Tibial nerve (tissue), 4 donors: ENCODE results near the gene SCARF1. TPM values are rescaled to one million over a fixed set of nuclear protein-coding genes. Genes with fewer than 3 reads are reported as not detected.

Experiments used
- DNase-seq, 2 donors: peaks; one replicate each; pipeline ENCODE4 v3.0.0-alpha.2; 2019; ENCODE audit warnings: low spot score in 2 of 2
- H3K27ac ChIP-seq, 4 donors: fragments of 200-600 bp; sonication (generic) in 3 of 4; one replicate each; pipeline ENCODE4 v1.5.1; 2017 to 2019; ENCODE audit warnings: mild to moderate bottlenecking in 1 of 4
- H3K27me3 ChIP-seq, 2 donors: fragments of 200-600 bp; sonication (generic) in 1 of 2; one replicate each; pipeline versions ENCODE4 v1.5.1 to v1.6.0; 2017 to 2019
- H3K36me3 ChIP-seq, 3 donors: fragments of 200-600 bp; sonication (generic); one replicate each; pipeline ENCODE4 v1.5.1; 2018 to 2019
- H3K4me1 ChIP-seq, 4 donors: fragments of 200-600 bp; sonication (generic) in 3 of 4; one replicate each; pipeline ENCODE4 v1.5.1; 2017 to 2019
- H3K4me3 ChIP-seq, 4 donors: fragments of 200-600 bp; sonication (generic) in 3 of 4; one replicate each; pipeline ENCODE4 v1.5.1; 2017 to 2019; ENCODE audit warnings: mild to moderate bottlenecking in 1 of 4, moderate library complexity in 1 of 4
- H3K9me3 ChIP-seq, 4 donors: fragments of 200-600 bp; sonication (generic) in 3 of 4; one replicate each; pipeline ENCODE4 v1.5.1; 2017 to 2019
- EP300 ChIP-seq, 2 donors: sonication (generic); formaldehyde crosslinking; IDR thresholded peaks; one replicate each; pipeline ENCODE4 v1.6.1; 2017; ENCODE audit warnings: antibody characterized with exemption in 2 of 2, mild to moderate bottlenecking in 1 of 2
- POLR2A ChIP-seq, 2 donors: fragments of 450-650 bp; IDR thresholded peaks; one replicate each; pipeline ENCODE4 v1.6.1; 2017; ENCODE audit warnings: antibody characterized with exemption in 2 of 2, mild to moderate bottlenecking in 2 of 2, moderate library complexity in 2 of 2
- WGBS, 2 donors: methylation state at CpG; one replicate each; pipeline ENCODE4 v1.1.5; 2018; 5-methylcytosine and 5-hydroxymethylcytosine counted together
- total RNA-seq, 4 donors: library from RNA; depleted of rRNA; stranded (reverse); fragments of >200 nt; gene quantifications; one replicate each; pipeline ENCODE4 v1.1.0, GENCODE V29; 2016
- TF ChIP-seq, protein P1 (sequence below), 5 experiments: fragments of 200-600 bp in 3 of 5; fragments of 450-650 bp in 2 of 5; sonication (generic) in 3 of 5; IDR thresholded peaks; one replicate each; pipeline ENCODE4 v1.5.1; 2016 to 2019; ENCODE audit warnings: antibody characterized with exemption in 5 of 5, mild to moderate bottlenecking in 3 of 5, moderate library complexity in 2 of 5

The SCARF1 gene
- total RNA-seq, 4 donors from 2014 or later = 7.1 to 30.6 (median 21.7) TPM

DNA sequence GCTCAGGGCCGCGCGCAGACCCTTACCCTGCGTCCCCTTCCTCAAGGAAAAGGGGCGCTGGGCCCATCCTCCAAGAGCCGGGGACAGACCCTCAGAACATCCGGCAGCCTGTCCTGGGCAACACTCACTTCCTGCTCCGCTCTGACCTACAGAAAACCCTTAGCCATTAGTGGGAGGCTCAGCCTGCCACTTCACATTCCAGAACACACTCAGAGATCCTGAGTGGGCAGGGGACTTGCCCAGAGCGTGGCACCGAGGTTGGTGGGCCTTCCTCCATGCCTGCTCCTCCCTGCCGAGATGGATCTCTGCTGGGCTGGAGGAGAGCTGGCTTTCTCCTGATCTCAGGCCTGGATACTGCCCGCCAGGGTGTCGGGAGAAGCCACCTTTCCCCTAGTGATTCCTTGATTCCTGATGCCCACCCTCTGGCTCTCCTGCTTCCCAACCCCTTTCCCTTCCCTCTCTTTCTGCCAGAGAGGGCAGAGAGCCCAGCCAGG is 1.5 kb downstream of the SCARF1 start:
- no peaks in the 10 kb centered on the region for H3K9me3 ChIP-seq
- H3K27ac ChIP-seq = peak overlapping the region; percentile 21 to 85 (median 66)
- TF ChIP-seq EP300 (IDR thresholded peaks at IDR 0.05) (no peak), POLR2A (IDR thresholded peaks at IDR 0.05) (no peak)
- TF ChIP-seq, protein P1, sequence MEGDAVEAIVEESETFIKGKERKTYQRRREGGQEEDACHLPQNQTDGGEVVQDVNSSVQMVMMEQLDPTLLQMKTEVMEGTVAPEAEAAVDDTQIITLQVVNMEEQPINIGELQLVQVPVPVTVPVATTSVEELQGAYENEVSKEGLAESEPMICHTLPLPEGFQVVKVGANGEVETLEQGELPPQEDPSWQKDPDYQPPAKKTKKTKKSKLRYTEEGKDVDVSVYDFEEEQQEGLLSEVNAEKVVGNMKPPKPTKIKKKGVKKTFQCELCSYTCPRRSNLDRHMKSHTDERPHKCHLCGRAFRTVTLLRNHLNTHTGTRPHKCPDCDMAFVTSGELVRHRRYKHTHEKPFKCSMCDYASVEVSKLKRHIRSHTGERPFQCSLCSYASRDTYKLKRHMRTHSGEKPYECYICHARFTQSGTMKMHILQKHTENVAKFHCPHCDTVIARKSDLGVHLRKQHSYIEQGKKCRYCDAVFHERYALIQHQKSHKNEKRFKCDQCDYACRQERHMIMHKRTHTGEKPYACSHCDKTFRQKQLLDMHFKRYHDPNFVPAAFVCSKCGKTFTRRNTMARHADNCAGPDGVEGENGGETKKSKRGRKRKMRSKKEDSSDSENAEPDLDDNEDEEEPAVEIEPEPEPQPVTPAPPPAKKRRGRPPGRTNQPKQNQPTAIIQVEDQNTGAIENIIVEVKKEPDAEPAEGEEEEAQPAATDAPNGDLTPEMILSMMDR (IDR thresholded peaks at IDR 0.05) = no peak
- H3K36me3 ChIP-seq = no peaks in the 10 kb centered on the region
- peak overlapping the region in 3 of 4 donors; percentile 32 to 63 (median 57) for H3K4me3 ChIP-seq
- no peak for DNase-seq
- WGBS, 2 donors = 54 to 60% methylated on average over 3 to 5 of the region's 13 CpGs
- peaks cover 0 to 52% (median 18%) of the 10 kb centered on the region in 4 donors for H3K4me1 ChIP-seq
- no peaks in the 10 kb centered on the region for H3K27me3 ChIP-seq

DNA sequence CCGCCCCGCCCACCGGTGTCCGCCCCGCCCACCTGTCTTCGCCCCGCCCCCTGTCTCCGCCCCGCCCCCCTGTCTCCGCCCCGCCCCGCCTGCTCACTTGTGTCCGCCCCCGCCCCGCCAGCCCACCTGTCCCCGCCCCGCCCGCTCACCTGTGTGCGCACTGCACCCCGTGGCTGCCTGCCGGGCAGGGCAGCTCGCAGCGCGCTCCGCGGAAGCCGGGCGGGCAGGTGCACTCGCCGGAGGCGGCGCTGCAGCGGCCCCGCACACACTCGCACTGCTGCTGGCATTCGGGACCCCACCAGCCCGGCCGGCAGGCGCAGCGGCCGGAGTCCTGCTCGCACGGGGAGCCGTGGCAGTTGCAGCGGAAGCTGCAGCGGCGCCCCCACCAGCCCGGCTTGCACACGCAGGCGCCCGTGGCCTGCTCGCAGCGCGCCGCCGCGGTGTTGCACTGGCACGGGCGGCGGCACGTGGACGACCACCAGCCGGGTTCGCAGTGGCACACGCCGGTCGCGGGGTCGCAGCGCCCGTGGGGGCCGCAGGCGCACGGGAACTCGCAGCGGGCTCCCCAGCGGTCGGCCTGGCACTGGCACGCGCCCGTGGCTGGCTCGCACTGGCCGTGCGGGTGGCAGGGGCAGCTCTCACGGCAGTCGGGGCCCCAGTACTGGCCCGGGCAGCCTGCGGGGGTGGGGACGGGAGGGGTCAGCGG is 2.1 kb downstream of the SCARF1 start:
- no peaks in the 10 kb centered on the region for H3K9me3 ChIP-seq
- H3K4me1 ChIP-seq = peaks cover 0 to 48% (median 16%) of the 10 kb centered on the region in 4 donors
- peak overlapping the region in 3 of 4 donors; percentile 32 to 63 (median 57) for H3K4me3 ChIP-seq
- H3K36me3 ChIP-seq = no peaks in the 10 kb centered on the region
- peak overlapping the region; percentile 21 to 85 (median 66) for H3K27ac ChIP-seq
- no peaks in the 10 kb centered on the region for H3K27me3 ChIP-seq
- TF ChIP-seq, protein P1 (IDR thresholded peaks at IDR 0.05) = peak in 4 of 5 experiments; percentile 26 to 36 (median 29)
- no peak for TF ChIP-seq EP300 (IDR thresholded peaks at IDR 0.05)
- no peak for DNase-seq
- 0 to 1% methylated on average over 9 to 14 of the region's 90 CpGs for WGBS, 2 donors

DNA sequence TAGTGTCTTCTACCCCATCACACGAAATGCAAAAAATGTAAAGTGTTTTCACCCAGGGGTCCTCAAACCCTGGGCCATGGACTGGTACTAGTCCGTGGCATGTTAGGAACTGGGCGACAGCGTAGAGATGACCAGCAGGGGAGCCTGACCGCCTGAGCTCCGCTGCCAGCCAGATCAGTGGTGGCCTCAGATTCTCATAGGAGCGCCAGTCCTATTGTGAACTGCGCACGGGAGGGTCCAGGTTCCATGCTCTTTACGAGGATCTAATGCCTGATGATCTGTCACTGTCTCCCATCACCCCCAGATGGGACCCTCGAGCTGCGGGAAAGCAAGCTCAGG is 4.5 kb downstream of the SCARF1 start:
- WGBS, 2 donors = 66 to 67% methylated on average over 10 to 12 of the region's 12 CpGs
- TF ChIP-seq, protein P1 (IDR thresholded peaks at IDR 0.05) = no peak
- TF ChIP-seq EP300 (IDR thresholded peaks at IDR 0.05) = no peak
- TF ChIP-seq POLR2A (IDR thresholded peaks at IDR 0.05) = no peak
- Histone ChIP-seq H3K36me3 (peaks cover 0 to 10% (median 0%) of the 10 kb centered on the region in 3 donors), H3K4me1 (peaks cover 0 to 29% (median 8%) of the 10 kb centered on the region in 4 donors), H3K27me3 (no peaks in the 10 kb centered on the region), H3K9me3 (no peaks in the 10 kb centered on the region), H3K27ac (no peak overlapping the region), H3K4me3 (no peak overlapping the region)
- DNase-seq = no peak

DNA sequence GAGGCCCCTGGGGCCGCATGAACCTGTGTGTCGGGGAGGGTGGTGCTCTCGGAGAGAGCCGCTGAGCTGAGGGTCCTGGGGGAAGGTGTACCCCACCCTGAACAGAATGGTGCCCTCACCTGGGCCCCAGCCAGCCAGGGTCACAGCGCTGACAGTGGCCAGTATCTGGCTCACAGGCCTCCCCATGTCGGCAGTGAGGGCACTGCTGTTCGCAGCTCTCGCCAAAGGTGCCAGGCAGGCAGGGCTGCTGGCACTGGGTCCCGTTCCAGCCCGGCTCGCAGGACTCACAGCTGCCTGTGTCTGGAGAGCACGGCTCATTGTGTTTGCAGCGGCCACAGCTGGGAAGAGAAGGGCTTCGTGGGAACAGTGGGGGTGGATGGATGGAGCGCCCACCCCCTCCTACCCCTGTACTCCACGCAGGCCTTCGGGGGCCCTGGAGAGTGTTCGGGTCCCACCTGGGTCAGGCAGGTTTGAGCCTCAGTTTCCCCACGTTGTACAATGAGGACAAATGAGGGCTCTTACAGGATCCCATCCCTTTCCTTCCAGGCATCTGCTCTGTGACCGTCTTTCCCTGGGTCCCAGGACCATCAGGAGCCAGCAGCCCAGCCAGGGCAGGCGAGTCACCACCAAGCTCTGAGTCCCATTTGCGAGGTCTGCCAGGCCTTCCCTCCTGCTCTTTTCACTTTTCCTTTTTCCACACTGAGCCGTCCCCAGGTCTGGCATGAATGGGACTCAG is 5.0 kb downstream of the SCARF1 start:
- WGBS, 2 donors = 66 to 76% methylated on average over 18 to 23 of the region's 23 CpGs
- Histone ChIP-seq H3K4me1 (peaks cover 0 to 23% (median 8%) of the 10 kb centered on the region in 4 donors), H3K36me3 (peaks cover 0 to 14% (median 0%) of the 10 kb centered on the region in 3 donors), H3K9me3 (no peaks in the 10 kb centered on the region), H3K4me3 (no peak overlapping the region), H3K27ac (no peak overlapping the region), H3K27me3 (no peaks in the 10 kb centered on the region)
- no peak for TF ChIP-seq POLR2A (IDR thresholded peaks at IDR 0.05)
- TF ChIP-seq, protein P1 (IDR thresholded peaks at IDR 0.05) = no peak
- TF ChIP-seq EP300 (IDR thresholded peaks at IDR 0.05) = no peak
- DNase-seq = no peak
